Measurements from ENCODE around the gene MZF1. TPM values are rescaled to one million over a fixed set of nuclear protein-coding genes. Genes with fewer than 3 reads are reported as not detected.

MZF1 gene
- total and polyA plus RNA-seq, 2 experiments from 2014 or later = 10.2 to 21.8 TPM

GRCh38 chr19:58557221-58558065 lies 15.7 kb downstream of the MZF1 start:
- peaks cover 20% of the 10 kb centered on the region for H3K79me2 ChIP-seq (replicated peaks; ENCODE audit: insufficient read depth)
- ATAC-seq (no peak), DNase-seq (ENCODE audit: low spot score) (no peak)
- H3K4me1 ChIP-seq (ENCODE audit: insufficient read depth) = peaks cover 23% of the 10 kb centered on the region
- Mint-ChIP-seq H3K4me1 (peaks cover 50% of the 10 kb centered on the region), H3K27me3 (ENCODE audit: insufficient read depth, low read depth, poor library complexity) (peaks cover 62% of the 10 kb centered on the region), H3K27ac (peak overlapping the region; percentile 98), H3K36me3 (ENCODE audit: low read depth) (peaks cover 46% of the 10 kb centered on the region), H3K4me3 (peak overlapping the region; percentile 97), H3K9me3 (peaks cover 8% of the 10 kb centered on the region; the same call in 2 of the 3 replicates)
- H3F3A ChIP-seq (replicated peaks; ENCODE audit: low read depth) = peaks cover 61% of the 10 kb centered on the region
- no peaks in the 10 kb centered on the region; the same call in 1 of the 2 replicates for H4K20me1 ChIP-seq (replicated peaks; ENCODE audit: insufficient read depth)
- peak overlapping the region; percentile 98 for H3K4me2 ChIP-seq
- 0 out of 2 replicates have a peak, but pooled peaks cover 2% of the 10 kb centered on the region for H3K36me3 ChIP-seq (ENCODE audit: insufficient read depth)
- no peak overlapping the region for H2AFZ ChIP-seq
- no peak for TF ChIP-seq ZNF331 (CRISPR knock-in tag; IDR thresholded peaks at IDR 0.05; ENCODE audit: low read depth)
- TF ChIP-seq ETS1 (IDR thresholded peaks at IDR 0.05) = no peak
- TF ChIP-seq NANOG (IDR thresholded peaks at IDR 0.05; ENCODE audit: borderline replicate concordance) = no peak
- no peak for TF ChIP-seq POLR2AphosphoS5 (IDR thresholded peaks at IDR 0.05; ENCODE audit: low read depth)
- TF ChIP-seq EZH2 (IDR thresholded peaks at IDR 0.05; ENCODE audit: low read depth, unreplicated experiment) = no peak
- TF ChIP-seq REST (IDR thresholded peaks at IDR 0.05; ENCODE audit: unreplicated experiment) = no peak
- TF ChIP-seq JUNB (IDR thresholded peaks at IDR 0.05; ENCODE audit: unreplicated experiment) = no peak
- no peak for TF ChIP-seq CTCF (conservative IDR thresholded peaks at IDR 0.05; ENCODE audit: low read depth in 2 of 2)
- TF ChIP-seq CREB1 (CRISPR knock-in tag; IDR thresholded peaks at IDR 0.05; ENCODE audit: low read depth) = no peak
- TF ChIP-seq ZNF462 (CRISPR knock-in tag; IDR thresholded peaks at IDR 0.05) = no peak
- TF ChIP-seq ZNF114 (CRISPR knock-in tag; IDR thresholded peaks at IDR 0.05) = no peak
- no peak for TF ChIP-seq EZH2phosphoT487 (IDR thresholded peaks at IDR 0.05; ENCODE audit: unreplicated experiment)
- peak overlapping the region; percentile 85 for H3K27ac ChIP-seq (ENCODE audit: low read depth)
- H3K4me3 ChIP-seq = peak overlapping the region; percentile 84
- peaks cover 27% of the 10 kb centered on the region for H3K27me3 ChIP-seq (ENCODE audit: insufficient read depth)
- H3K9me2 ChIP-seq (ENCODE audit: insufficient read depth) = peaks cover 5% of the 10 kb centered on the region; the same call in 1 of the 2 replicates
